ENCODE measurements around the gene CDKN2A.

Gene CDKN2A

GRCh38 chr9:21993893-21994555 lies at the start of gene CDKN2A:
CDKN2A (minus strand) TSS chr9:21994392.
- peak; percentile 75 to 77 for DNase-seq

GRCh38 chr9:22043928-22044327 lies 49.7 kb upstream of the CDKN2A start:
- DNase-seq: no peak

GRCh38 chr9:22041775-22042174 lies 47.6 kb upstream of the CDKN2A start:
- DNase-seq: no peak

- DNase-seq: no peak
Observed at GRCh38 chr9:22041344-22041743, 47.2 kb upstream of the CDKN2A start.

- DNase-seq: no peak
Observed at GRCh38 chr9:22040760-22041159, 46.6 kb upstream of the CDKN2A start.

- no peak for DNase-seq
Observed at GRCh38 chr9:22039258-22039657, 45.1 kb upstream of the CDKN2A start.

GRCh38 chr9:22037954-22038690 lies 43.9 kb upstream of the CDKN2A start:
- peak; percentile 63 to 80 for DNase-seq

- DNase-seq: no peak
Observed at GRCh38 chr9:22036866-22037626, 42.9 kb upstream of the CDKN2A start.

- DNase-seq: no peak
Observed at GRCh38 chr9:22035591-22036011, 41.4 kb upstream of the CDKN2A start.

GRCh38 chr9:22033012-22033630 lies 38.9 kb upstream of the CDKN2A start:
- no peak for DNase-seq

GRCh38 chr9:22031655-22032411 lies 37.6 kb upstream of the CDKN2A start:
- peak in 1 of 2 donors; percentile 40 for DNase-seq

- peak; percentile 77 to 85 for DNase-seq
Observed at GRCh38 chr9:22030101-22030598, 36.0 kb upstream of the CDKN2A start.

- DNase-seq: no peak
Observed at GRCh38 chr9:22029231-22029630, 35.0 kb upstream of the CDKN2A start.

- no peak for DNase-seq
Observed at GRCh38 chr9:22028394-22028793, 34.2 kb upstream of the CDKN2A start.

- peak; percentile 84 to 95 for DNase-seq
Observed at GRCh38 chr9:22026696-22027095, 32.5 kb upstream of the CDKN2A start.

- no peak for DNase-seq
Observed at GRCh38 chr9:22022396-22022795, 28.2 kb upstream of the CDKN2A start.

- no peak for DNase-seq
Observed at GRCh38 chr9:22010866-22011625, 16.9 kb upstream of the CDKN2A start.

- DNase-seq: no peak
Observed at GRCh38 chr9:22009506-22009867, 15.3 kb upstream of the CDKN2A start.

- peak; percentile 93 to 97 for DNase-seq
Observed at GRCh38 chr9:22008717-22009505, 14.7 kb upstream of the CDKN2A start, which contains the start of gene CDKN2B. CDKN2B (minus strand) TSS chr9:22009305; CDS start chr9:22008953, 352 bp downstream.

- no peak for DNase-seq
Observed at GRCh38 chr9:22008384-22008716, 14.2 kb upstream of the CDKN2A start.
